HFF-Myc (cell line): ENCODE measurements around the gene SEMA6A.
"Not testable (repeated sequence)": the region's sequence is repeated elsewhere in the genome, so short reads cannot be mapped to it uniquely, and the experiment has no call there.

Source experiments
- DNase-seq: peaks from one replicate; pipeline ENCODE4 v3.0.0-alpha.2; 2011; ENCODE audit warnings: low read depth; ENCODE audit errors: extremely low read depth
- H3K4me3 ChIP-seq: replicated peaks from 2 replicates; pipeline ENCODE4 v1.5.1; 2011; ENCODE audit warnings: low read depth, mild to moderate bottlenecking, control low read depth, low read length
- CTCF ChIP-seq: IDR thresholded peaks from 2 replicates; pipeline ENCODE4 v1.5.1; 2012; ENCODE audit warnings: mild to moderate bottlenecking, low read depth, low read length, control low read depth; ENCODE audit errors: missing control alignments

SEMA6A gene

GRCh38 chr5:116527582-116527981 lies 47.0 kb downstream of the SEMA6A start:
- no peak for DNase-seq
- TF ChIP-seq CTCF: no peak
- no peak overlapping the region for H3K4me3 ChIP-seq

GRCh38 chr5:116525674-116526073 lies 48.9 kb downstream of the SEMA6A start:
- no peak for DNase-seq
- TF ChIP-seq CTCF: no peak
- H3K4me3 ChIP-seq: no peak overlapping the region

- no peak for TF ChIP-seq CTCF
- no peak overlapping the region for H3K4me3 ChIP-seq
- DNase-seq: no peak
These were observed 49.7 kb downstream of the SEMA6A start for GRCh38 chr5:116524966-116525365.

- no peak overlapping the region for H3K4me3 ChIP-seq
- no peak for TF ChIP-seq CTCF
- DNase-seq: no peak
These were observed 50.3 kb downstream of the SEMA6A start for GRCh38 chr5:116524051-116524904.

GRCh38 chr5:116523182-116523581 lies 51.4 kb downstream of the SEMA6A start:
- not testable (repeated sequence) for DNase-seq, H3K4me3 ChIP-seq

GRCh38 chr5:116522356-116523136 lies 52.1 kb downstream of the SEMA6A start:
- TF ChIP-seq CTCF: no peak
- no peak for DNase-seq
- H3K4me3 ChIP-seq: no peak overlapping the region

GRCh38 chr5:116521173-116521872 lies 53.3 kb downstream of the SEMA6A start:
- no peak for DNase-seq
- H3K4me3 ChIP-seq: no peak overlapping the region
- TF ChIP-seq CTCF: no peak
